Measurements from ENCODE around the gene KRTAP4-8.

KRTAP4-8 gene

DNA sequence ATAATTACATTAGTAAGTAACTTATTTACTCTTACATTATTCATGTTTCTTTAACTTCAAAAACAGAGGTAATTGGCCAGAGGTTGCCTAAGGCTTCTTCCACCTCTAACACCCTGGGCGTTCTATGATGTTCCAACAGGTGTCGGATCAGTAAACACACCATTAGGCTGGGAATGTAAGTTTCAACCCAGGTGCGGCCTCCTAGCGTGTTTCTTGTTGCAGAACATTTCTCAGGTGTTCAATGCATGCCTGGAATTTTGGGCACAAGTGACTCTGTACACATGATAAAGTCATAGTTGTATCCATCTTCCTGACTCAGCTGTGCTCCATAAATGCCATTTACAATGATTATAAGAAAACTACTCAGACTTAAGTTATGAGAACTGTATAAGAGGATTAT is 43.9 kb downstream of the KRTAP4-8 start:
- Histone ChIP-seq H3K27ac (no peak overlapping the region), H4K20me1 (ENCODE audit: insufficient read depth) (no peaks in the 10 kb centered on the region), H3K27me3 (ENCODE audit: insufficient read depth, low read depth) (no peaks in the 10 kb centered on the region), H3K9ac (no peak overlapping the region), H3K4me2 (no peak overlapping the region), H3K36me3 (ENCODE audit: insufficient read depth) (no peaks in the 10 kb centered on the region), H2AFZ (ENCODE audit: low read depth) (no peak overlapping the region), H3K79me2 (ENCODE audit: insufficient read depth, low read depth) (no peaks in the 10 kb centered on the region), H3K4me1 (ENCODE audit: low read depth, poor library complexity, severe bottlenecking) (no peaks in the 10 kb centered on the region), H3K4me3 (IDR thresholded peaks at IDR 0.05; ENCODE audit: insufficient read depth, low read depth, low read length) (no peak overlapping the region)
- TF ChIP-seq, protein P1, sequence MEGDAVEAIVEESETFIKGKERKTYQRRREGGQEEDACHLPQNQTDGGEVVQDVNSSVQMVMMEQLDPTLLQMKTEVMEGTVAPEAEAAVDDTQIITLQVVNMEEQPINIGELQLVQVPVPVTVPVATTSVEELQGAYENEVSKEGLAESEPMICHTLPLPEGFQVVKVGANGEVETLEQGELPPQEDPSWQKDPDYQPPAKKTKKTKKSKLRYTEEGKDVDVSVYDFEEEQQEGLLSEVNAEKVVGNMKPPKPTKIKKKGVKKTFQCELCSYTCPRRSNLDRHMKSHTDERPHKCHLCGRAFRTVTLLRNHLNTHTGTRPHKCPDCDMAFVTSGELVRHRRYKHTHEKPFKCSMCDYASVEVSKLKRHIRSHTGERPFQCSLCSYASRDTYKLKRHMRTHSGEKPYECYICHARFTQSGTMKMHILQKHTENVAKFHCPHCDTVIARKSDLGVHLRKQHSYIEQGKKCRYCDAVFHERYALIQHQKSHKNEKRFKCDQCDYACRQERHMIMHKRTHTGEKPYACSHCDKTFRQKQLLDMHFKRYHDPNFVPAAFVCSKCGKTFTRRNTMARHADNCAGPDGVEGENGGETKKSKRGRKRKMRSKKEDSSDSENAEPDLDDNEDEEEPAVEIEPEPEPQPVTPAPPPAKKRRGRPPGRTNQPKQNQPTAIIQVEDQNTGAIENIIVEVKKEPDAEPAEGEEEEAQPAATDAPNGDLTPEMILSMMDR (conservative IDR thresholded peaks at IDR 0.05; ENCODE audit: low read depth, low read length): no peak

DNA sequence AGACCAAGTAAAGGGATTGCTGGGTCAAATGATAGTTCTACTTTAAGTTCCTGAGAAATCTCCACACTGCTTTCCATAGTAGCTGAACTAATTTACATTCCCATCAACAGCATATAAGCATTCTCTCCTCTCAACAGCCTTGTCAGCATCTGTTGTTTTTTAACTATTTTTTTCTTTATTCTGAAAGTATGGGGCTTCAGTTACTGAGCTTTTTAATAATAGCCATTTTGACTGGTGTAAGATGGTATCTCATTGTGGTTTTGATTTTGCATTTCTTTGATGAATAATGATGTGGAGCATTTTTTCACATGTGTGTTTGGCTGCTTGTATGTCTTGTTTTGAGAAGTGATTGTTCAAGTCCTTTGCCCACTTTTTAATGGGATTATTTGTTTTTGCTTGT is 45.4 kb downstream of the KRTAP4-8 start:
- no peak overlapping the region for H3K4me3 ChIP-seq (IDR thresholded peaks at IDR 0.05; ENCODE audit: insufficient read depth, low read depth, low read length)
- no peaks in the 10 kb centered on the region for H3K4me1 ChIP-seq (ENCODE audit: low read depth, poor library complexity, severe bottlenecking)
- no peak overlapping the region for H3K9ac ChIP-seq
- H3K27ac ChIP-seq: no peak overlapping the region
- H4K20me1 ChIP-seq (ENCODE audit: insufficient read depth): no peaks in the 10 kb centered on the region
- H3K27me3 ChIP-seq (ENCODE audit: insufficient read depth, low read depth): no peaks in the 10 kb centered on the region
- H3K79me2 ChIP-seq (ENCODE audit: insufficient read depth, low read depth): no peaks in the 10 kb centered on the region
- no peaks in the 10 kb centered on the region for H3K36me3 ChIP-seq (ENCODE audit: insufficient read depth)
- no peak overlapping the region for H3K4me2 ChIP-seq
- TF ChIP-seq, protein P1 (conservative IDR thresholded peaks at IDR 0.05; ENCODE audit: low read depth, low read length): no peak
- no peak overlapping the region for H2AFZ ChIP-seq (ENCODE audit: low read depth)

DNA sequence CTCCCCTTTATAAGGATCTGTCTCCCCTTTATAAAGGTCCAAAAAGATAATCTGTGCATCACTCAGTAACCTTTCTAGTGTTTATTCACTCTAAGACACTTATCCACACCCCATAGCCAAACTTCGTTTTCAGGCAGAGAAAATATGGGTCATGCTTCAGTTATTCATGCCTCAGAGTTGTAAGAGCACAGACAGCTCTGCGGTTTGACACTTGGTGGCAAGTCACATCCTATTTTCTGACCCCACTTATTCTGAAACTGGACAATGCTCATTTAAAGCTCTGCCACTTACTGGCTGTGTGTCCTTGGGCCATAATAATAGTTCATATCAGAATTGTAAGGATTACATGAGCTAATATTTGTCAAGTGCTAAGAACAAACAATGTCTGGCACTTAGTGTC is 48.8 kb downstream of the KRTAP4-8 start:
- no peak overlapping the region for H3K4me3 ChIP-seq (IDR thresholded peaks at IDR 0.05; ENCODE audit: insufficient read depth, low read depth, low read length)
- H3K4me2 ChIP-seq: no peak overlapping the region
- no peaks in the 10 kb centered on the region for H3K36me3 ChIP-seq (ENCODE audit: insufficient read depth)
- no peaks in the 10 kb centered on the region for H3K79me2 ChIP-seq (ENCODE audit: insufficient read depth, low read depth)
- H3K9ac ChIP-seq: no peak overlapping the region
- H4K20me1 ChIP-seq (ENCODE audit: insufficient read depth): no peaks in the 10 kb centered on the region
- TF ChIP-seq, protein P1 (conservative IDR thresholded peaks at IDR 0.05; ENCODE audit: low read depth, low read length): no peak
- no peak overlapping the region for H3K27ac ChIP-seq
- H3K27me3 ChIP-seq (ENCODE audit: insufficient read depth, low read depth): no peaks in the 10 kb centered on the region
- no peak overlapping the region for H2AFZ ChIP-seq (ENCODE audit: low read depth)
- H3K4me1 ChIP-seq (ENCODE audit: low read depth, poor library complexity, severe bottlenecking): no peaks in the 10 kb centered on the region

DNA sequence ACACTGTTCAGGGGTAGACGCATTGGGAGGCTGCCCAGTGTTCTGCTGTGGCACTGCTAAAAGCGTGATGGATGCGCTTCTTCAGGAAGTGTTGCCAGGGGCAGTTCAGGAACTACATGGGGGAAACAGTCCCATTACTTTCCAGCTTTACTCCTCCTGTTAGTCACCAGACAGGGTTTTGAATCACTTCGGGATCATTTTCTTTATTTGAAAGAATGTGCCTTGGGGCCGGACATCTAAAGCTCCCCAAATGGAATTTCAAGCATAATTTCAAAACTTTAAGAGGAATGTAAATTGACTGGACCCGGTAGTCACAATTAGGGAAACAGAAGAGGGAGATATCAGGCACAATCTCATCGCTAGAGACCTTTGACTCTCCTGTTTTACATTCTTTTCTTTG is 49.5 kb downstream of the KRTAP4-8 start:
- H3K4me1 ChIP-seq (ENCODE audit: low read depth, poor library complexity, severe bottlenecking): no peaks in the 10 kb centered on the region
- no peaks in the 10 kb centered on the region for H4K20me1 ChIP-seq (ENCODE audit: insufficient read depth)
- no peak overlapping the region for H3K4me2 ChIP-seq
- TF ChIP-seq, protein P1 (conservative IDR thresholded peaks at IDR 0.05; ENCODE audit: low read depth, low read length): no peak
- no peaks in the 10 kb centered on the region for H3K27me3 ChIP-seq (ENCODE audit: insufficient read depth, low read depth)
- H3K9ac ChIP-seq: no peak overlapping the region
- H2AFZ ChIP-seq (ENCODE audit: low read depth): no peak overlapping the region
- no peaks in the 10 kb centered on the region for H3K79me2 ChIP-seq (ENCODE audit: insufficient read depth, low read depth)
- H3K36me3 ChIP-seq (ENCODE audit: insufficient read depth): no peaks in the 10 kb centered on the region
- H3K4me3 ChIP-seq (IDR thresholded peaks at IDR 0.05; ENCODE audit: insufficient read depth, low read depth, low read length): no peak overlapping the region
- H3K27ac ChIP-seq: no peak overlapping the region

Data from KMS-11 (cell line).